IPS-18c (cell line): ENCODE data around the gene FMN1.

Experiments
- H3K4me3 ChIP-seq: 2 replicates; pipeline ENCODE4 v1.7.0; 2013; ENCODE audit warnings: low read depth, mild to moderate bottlenecking, low read length, moderate library complexity; ENCODE audit not compliant: insufficient read depth
- H3K9me3 ChIP-seq: one replicate; pipeline ENCODE4 v1.6.1; 2013; ENCODE audit warnings: mild to moderate bottlenecking, low read length, moderate library complexity; ENCODE audit not compliant: control insufficient read depth, insufficient read depth

Gene FMN1

GRCh38 chr15:33163816-33164215 is 30.7 kb downstream of the FMN1 start:
- H3K4me3 ChIP-seq = no peak overlapping the region
- no peaks in the 10 kb centered on the region for H3K9me3 ChIP-seq

GRCh38 chr15:33161209-33161608 is 33.3 kb downstream of the FMN1 start:
- Histone ChIP-seq H3K9me3 (no peaks in the 10 kb centered on the region), H3K4me3 (no peak overlapping the region)

GRCh38 chr15:33160581-33161165 is 33.8 kb downstream of the FMN1 start:
- Histone ChIP-seq H3K9me3 (no peaks in the 10 kb centered on the region), H3K4me3 (no peak overlapping the region)

GRCh38 chr15:33159726-33160453 is 34.6 kb downstream of the FMN1 start:
- H3K4me3 ChIP-seq = no peak overlapping the region
- H3K9me3 ChIP-seq = no peaks in the 10 kb centered on the region

GRCh38 chr15:33158366-33158765 is 36.1 kb downstream of the FMN1 start:
- no peaks in the 10 kb centered on the region for H3K9me3 ChIP-seq

GRCh38 chr15:33157371-33158037 is 37.0 kb downstream of the FMN1 start:
- H3K9me3 ChIP-seq = no peaks in the 10 kb centered on the region
- no peak overlapping the region for H3K4me3 ChIP-seq

More at GRCh38 chr15:33158366-33158765, 36.1 kb downstream of the FMN1 start:
- no peak overlapping the region for H3K4me3 ChIP-seq

- Histone ChIP-seq H3K4me3 (no peak overlapping the region), H3K9me3 (no peaks in the 10 kb centered on the region)
Measured at GRCh38 chr15:33155691-33156420, 38.7 kb downstream of the FMN1 start.

GRCh38 chr15:33154351-33155166 is 40.0 kb downstream of the FMN1 start:
- no peak overlapping the region for H3K4me3 ChIP-seq
- no peaks in the 10 kb centered on the region for H3K9me3 ChIP-seq

- no peaks in the 10 kb centered on the region for H3K9me3 ChIP-seq
Measured at GRCh38 chr15:33153548-33153947, 41.0 kb downstream of the FMN1 start.

GRCh38 chr15:33152502-33153109 is 41.9 kb downstream of the FMN1 start:
- Histone ChIP-seq H3K4me3 (no peak overlapping the region), H3K9me3 (no peaks in the 10 kb centered on the region)

More at GRCh38 chr15:33153548-33153947, 41.0 kb downstream of the FMN1 start:
- no peak overlapping the region for H3K4me3 ChIP-seq

GRCh38 chr15:33150971-33151370 is 43.5 kb downstream of the FMN1 start:
- no peak overlapping the region for H3K4me3 ChIP-seq
- H3K9me3 ChIP-seq = no peaks in the 10 kb centered on the region

GRCh38 chr15:33150431-33150941 is 44.0 kb downstream of the FMN1 start:
- no peaks in the 10 kb centered on the region for H3K9me3 ChIP-seq
- no peak overlapping the region for H3K4me3 ChIP-seq

- H3K4me3 ChIP-seq = no peak overlapping the region
- no peaks in the 10 kb centered on the region for H3K9me3 ChIP-seq
Measured at GRCh38 chr15:33149919-33150318, 44.6 kb downstream of the FMN1 start.

- H3K4me3 ChIP-seq = no peak overlapping the region
- no peaks in the 10 kb centered on the region for H3K9me3 ChIP-seq
Measured at GRCh38 chr15:33148129-33148751, 46.3 kb downstream of the FMN1 start.

GRCh38 chr15:33146051-33146450 is 48.5 kb downstream of the FMN1 start:
- Histone ChIP-seq H3K9me3 (no peaks in the 10 kb centered on the region), H3K4me3 (no peak overlapping the region)

- H3K9me3 ChIP-seq = no peaks in the 10 kb centered on the region
- no peak overlapping the region for H3K4me3 ChIP-seq
Measured at GRCh38 chr15:33145447-33145846, 49.1 kb downstream of the FMN1 start.
